ENCODE data around the gene PLEKHH1. TPM values are rescaled to one million over a fixed set of nuclear protein-coding genes. Genes with fewer than 3 reads are reported as not detected.

PLEKHH1 gene
- total and polyA plus RNA-seq, 8 donors = 1.2 to 19.2 (median 15.3) TPM

GRCh38 chr14:67528276-67528675 lies 4.8 kb upstream of the PLEKHH1 start:
- ATAC-seq (no peak), DNase-seq (peak in 1 of 4 donors; percentile 58)
- Histone ChIP-seq H3K9me3 (no peaks in the 10 kb centered on the region), H3K27me3 (peaks cover under 1 to 51% of the 10 kb centered on the region in 2 donors), H3K4me3 (no peak overlapping the region), H3K27ac (no peak overlapping the region), H3K36me3 (no peaks in the 10 kb centered on the region), H3K4me1 (peaks cover 0 to 9% of the 10 kb centered on the region in 2 donors)
- intact Hi-C loops (cut with DNase I) = no loop called here
- TF ChIP-seq, protein P1, sequence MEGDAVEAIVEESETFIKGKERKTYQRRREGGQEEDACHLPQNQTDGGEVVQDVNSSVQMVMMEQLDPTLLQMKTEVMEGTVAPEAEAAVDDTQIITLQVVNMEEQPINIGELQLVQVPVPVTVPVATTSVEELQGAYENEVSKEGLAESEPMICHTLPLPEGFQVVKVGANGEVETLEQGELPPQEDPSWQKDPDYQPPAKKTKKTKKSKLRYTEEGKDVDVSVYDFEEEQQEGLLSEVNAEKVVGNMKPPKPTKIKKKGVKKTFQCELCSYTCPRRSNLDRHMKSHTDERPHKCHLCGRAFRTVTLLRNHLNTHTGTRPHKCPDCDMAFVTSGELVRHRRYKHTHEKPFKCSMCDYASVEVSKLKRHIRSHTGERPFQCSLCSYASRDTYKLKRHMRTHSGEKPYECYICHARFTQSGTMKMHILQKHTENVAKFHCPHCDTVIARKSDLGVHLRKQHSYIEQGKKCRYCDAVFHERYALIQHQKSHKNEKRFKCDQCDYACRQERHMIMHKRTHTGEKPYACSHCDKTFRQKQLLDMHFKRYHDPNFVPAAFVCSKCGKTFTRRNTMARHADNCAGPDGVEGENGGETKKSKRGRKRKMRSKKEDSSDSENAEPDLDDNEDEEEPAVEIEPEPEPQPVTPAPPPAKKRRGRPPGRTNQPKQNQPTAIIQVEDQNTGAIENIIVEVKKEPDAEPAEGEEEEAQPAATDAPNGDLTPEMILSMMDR (IDR thresholded peaks at IDR 0.05) = no peak

GRCh38 chr14:67529947-67530935 lies 2.8 kb upstream of the PLEKHH1 start:
- peak; percentile 75 for ATAC-seq
- Histone ChIP-seq H3K27ac (no peak overlapping the region), H3K36me3 (no peaks in the 10 kb centered on the region), H3K4me3 (no peak overlapping the region), H3K27me3 (peaks cover 12 to 51% of the 10 kb centered on the region in 2 donors), H3K9me3 (no peaks in the 10 kb centered on the region), H3K4me1 (peaks cover 0 to 14% of the 10 kb centered on the region in 2 donors)
- TF ChIP-seq, protein P1 (IDR thresholded peaks at IDR 0.05) = no peak
- DNase-seq = no peak
- intact Hi-C loops (cut with DNase I) = no loop called here

DNA sequence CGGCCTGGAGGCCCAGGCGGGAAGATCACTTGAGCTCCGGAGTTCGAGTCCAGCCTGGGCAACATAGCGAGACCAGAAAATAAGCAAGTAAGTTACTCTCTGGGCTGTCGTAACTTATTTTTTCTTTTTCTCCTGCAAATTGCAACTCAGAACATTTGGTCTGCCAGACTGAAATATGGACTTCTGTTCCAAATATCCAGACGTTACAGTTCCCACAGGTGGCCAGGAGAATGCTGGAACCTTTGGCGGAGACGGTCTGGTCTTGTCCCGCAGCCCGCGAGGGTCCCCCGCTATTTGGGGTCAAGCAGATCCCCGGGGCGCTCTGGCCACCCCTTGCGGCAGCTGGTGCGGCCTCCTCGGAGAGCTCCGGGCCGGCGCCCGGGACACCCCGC lies 488 bp upstream of the PLEKHH1 start:
- no peak for ATAC-seq
- H3K27ac ChIP-seq = no peak overlapping the region

DNA sequence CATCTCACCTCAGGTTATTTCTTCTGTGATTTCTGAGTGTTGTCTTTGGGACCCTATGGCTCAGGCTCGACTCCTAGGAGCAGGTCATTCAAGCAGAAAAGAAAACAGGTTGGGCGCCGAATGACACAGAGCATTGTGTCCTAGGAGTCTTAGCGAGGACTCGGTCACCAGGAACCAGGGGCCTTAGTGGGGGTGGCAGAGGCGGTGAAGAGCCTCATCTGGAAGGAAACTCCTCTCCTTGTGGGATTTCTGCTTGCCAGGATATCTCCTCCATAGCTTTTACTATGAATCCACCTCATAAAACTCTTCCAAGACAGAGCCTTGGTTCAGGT lies 630 bp downstream of the PLEKHH1 start:
- H3K36me3 ChIP-seq = no peaks in the 10 kb centered on the region
- TF ChIP-seq, protein P1 (IDR thresholded peaks at IDR 0.05) = no peak
- intact Hi-C loops (cut with DNase I) = no loop called here
- H3K4me1 ChIP-seq = peaks cover 0 to 14% of the 10 kb centered on the region in 2 donors
- peaks cover 12 to 42% of the 10 kb centered on the region in 2 donors for H3K27me3 ChIP-seq
- no peak overlapping the region for H3K27ac ChIP-seq
- no peak for ATAC-seq
- DNase-seq = no peak
- no peaks in the 10 kb centered on the region for H3K9me3 ChIP-seq
- H3K4me3 ChIP-seq = peak overlapping the region; percentile 38 to 51

More for the DNA sequence above, 488 bp upstream of the PLEKHH1 start:
- Histone ChIP-seq H3K4me1 (peaks cover 0 to 14% of the 10 kb centered on the region in 2 donors), H3K27me3 (peaks cover 12 to 42% of the 10 kb centered on the region in 2 donors), H3K36me3 (no peaks in the 10 kb centered on the region), H3K4me3 (peak overlapping the region; percentile 38 to 51), H3K9me3 (no peaks in the 10 kb centered on the region)
- TF ChIP-seq, protein P1 (IDR thresholded peaks at IDR 0.05) = no peak
- DNase-seq = no peak
- intact Hi-C loops (cut with DNase I) = no loop called here

DNA sequence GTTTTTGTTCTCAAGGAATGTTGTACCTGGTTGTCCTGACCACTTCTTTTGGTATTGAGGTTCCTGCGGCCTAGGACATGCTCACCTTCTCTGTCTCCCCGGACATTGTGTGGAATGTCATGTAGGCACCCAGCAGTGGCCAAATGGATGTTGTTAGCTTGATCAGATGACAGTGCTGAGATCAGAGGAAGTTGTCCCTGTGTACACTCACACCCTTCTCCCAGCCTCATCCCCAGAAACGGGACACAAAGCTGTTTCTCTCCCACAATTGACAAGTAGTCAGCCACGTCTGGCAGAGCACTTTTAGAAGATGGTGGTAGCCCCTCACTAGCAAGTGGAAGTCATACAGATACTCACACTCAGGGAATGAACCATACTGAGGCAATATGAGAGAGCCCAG lies 3.0 kb downstream of the PLEKHH1 start:
- H3K4me1 ChIP-seq = peaks cover 0 to 14% of the 10 kb centered on the region in 2 donors
- TF ChIP-seq, protein P1 (IDR thresholded peaks at IDR 0.05) = no peak
- no peaks in the 10 kb centered on the region for H3K9me3 ChIP-seq
- intact Hi-C loops (cut with DNase I) = no loop called here
- no peaks in the 10 kb centered on the region for H3K36me3 ChIP-seq
- ATAC-seq (no peak), DNase-seq (no peak)
- no peak overlapping the region for H3K4me3 ChIP-seq
- no peak overlapping the region for H3K27ac ChIP-seq
- H3K27me3 ChIP-seq = peaks cover 12 to 56% of the 10 kb centered on the region in 2 donors
